Fibroblast of skin of abdomen (primary cell): ENCODE data around the gene SLC39A12.
A peak's percentile ranks its signal among the peaks of the same experiment; 100 is the strongest.

Source experiments
- DNase-seq: peaks from one replicate; pipeline ENCODE4 v3.0.0-alpha.2; 2013

The SLC39A12 gene

DNA sequence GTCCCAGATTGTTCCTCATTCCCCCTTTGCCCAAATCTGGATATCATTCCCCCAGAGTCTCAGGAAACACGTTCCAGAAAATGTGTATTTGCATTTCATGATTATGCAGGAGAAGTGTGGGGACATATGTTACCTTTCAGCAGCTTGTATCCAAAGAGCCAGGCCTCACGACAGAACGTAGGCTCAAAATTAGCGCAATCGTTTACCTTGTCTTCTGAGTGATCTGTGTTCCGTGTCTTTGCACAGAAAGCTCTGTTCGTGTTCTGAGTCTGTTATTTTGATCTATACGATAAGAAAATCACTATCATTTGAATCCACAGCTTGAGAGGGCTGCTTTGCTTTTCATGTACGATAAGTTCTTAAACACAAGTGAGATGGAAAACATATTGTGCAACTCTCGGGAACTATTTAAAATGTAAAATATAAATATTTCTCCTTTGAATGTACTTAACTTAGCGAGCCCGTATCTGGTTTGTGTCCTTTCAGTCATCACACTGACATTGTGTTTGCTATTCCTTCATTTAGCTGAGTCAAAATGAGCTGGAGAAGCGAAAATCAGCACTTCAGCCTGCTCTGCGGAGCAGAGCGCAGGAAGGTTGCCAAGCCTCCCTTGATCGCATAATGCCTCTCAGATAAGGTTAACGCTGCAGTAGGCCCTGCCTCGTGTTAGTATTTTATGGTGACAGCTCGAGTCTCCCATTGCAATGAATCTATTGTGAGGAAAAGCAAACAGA, 108.3 kb downstream of the SLC39A12 start:
- DNase-seq, result no peak

DNA sequence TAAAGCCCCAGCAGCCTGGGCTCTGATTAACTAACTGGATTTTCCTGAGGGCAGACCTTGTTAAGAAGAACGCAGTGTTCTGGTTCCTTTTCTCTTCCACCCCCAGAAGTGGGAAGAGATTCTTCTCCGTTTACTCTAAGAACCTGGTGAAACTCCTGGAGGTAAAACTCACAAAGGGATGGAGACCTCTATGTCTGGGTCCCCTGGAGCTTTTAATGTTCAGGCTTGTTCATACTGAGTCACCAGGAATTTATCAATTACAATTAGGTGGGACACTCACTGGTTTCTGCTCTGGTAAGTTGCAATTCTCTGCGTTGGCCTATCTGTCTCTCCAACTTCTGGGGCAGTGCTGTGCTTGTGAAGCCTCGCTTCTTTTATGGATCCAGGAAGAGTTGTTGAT, 115.2 kb downstream of the SLC39A12 start:
- peak; percentile 18 for DNase-seq

DNA sequence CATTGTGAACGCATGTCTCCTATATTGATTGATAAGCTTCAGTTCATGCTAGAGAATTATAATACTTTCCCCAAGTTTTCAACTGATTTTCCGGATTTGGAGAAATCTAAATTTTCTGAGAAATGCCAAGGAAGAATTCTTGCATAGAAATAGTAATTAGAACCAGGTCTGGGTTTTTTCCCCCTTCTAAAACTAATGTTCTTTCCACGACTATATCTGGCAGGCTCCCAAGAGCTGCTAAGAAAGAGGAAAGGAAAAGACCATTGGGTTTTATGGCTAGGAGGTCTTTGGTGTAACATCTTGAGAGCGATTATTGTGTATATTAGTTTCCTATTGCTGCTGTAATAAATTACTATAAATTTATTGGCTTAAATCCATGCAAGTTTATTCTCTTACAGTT, 116.7 kb downstream of the SLC39A12 start:
- no peak for DNase-seq

DNA sequence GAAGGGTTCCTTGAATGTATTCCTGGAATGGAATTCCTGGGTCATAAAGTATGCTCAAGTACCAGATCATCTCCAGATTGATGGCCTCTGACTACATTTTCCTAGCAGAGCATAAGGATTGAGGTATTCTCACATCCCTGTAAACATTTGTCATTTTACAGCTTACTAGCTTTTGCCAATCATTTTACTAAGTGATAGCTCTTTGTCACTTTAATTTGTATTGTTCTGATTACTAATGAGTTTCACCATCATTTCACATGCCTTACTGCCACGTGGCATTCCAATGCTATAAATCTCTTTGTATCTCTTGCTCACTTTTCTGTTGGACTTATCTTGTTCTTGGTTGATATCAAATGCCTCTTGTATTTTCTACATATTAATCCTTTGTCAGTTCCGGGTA, 119.9 kb downstream of the SLC39A12 start:
- DNase-seq, result peak; percentile 35

DNA sequence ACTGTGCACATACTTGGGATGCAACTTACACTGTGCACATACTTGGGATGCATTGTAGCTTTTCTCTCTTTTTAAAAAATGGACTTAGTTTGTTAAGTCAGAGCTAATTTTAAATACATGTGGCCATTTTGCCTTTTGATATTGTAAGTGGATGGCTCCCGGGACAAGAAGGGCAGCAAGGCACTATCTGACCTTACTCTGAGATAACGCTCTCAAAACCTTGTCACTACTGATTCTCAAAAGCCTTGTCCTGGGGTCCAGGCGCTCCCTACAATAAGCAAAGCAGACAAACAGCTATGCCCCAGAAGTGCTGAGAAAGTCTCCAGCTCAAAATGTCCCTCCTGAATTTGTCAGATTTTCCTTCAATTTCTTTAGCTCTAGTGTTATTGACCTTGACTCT, 121.6 kb downstream of the SLC39A12 start:
- DNase-seq, result no peak

DNA sequence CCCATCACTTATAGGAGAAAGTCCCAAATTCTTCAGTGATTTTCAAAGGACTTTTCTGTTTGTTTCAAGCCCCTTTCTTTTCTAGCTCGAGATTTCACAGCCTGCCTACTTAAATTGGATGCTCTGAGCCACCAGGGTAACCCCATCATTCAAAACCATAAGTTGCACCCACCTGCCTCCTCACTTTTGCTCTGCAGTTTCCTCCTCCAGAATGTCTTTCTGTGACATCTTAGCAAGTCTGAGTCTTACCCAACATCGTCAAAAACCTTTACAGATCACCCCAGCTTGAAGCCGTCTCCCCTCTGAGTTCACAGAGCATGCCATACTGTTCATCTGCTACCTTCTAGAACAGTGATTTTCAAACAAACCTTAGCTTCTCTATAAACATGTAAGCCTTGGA, 124.2 kb downstream of the SLC39A12 start:
- no peak for DNase-seq

DNA sequence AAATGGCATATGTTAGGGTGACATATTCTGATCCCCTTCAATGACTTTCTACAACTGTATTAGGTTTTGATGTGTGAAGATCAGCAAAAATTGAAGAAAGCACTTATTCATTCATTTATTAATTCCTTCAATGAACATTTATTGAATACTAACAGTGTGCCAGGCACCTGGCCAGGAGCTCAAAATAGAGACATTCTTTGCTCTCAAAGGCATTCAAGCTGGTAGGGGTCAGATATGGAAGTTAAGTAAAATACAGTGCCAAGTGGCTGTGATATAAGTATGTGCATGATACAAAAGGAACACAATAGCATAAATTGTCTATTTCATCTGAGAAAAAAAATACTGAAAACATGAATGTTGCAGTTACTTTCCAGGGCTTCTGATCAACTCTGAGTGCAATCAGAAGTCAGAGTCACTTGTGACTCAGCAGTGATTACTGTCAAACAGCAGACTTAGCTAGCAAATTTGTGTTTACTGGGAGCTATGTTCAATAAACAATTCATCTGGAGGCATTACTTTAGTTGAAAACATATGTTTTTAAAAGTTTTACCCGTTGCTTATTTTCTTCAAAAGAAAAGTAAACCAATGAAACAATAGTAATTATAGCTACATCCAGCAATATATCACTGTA, 128.1 kb downstream of the SLC39A12 start:
- DNase-seq, result no peak

DNA sequence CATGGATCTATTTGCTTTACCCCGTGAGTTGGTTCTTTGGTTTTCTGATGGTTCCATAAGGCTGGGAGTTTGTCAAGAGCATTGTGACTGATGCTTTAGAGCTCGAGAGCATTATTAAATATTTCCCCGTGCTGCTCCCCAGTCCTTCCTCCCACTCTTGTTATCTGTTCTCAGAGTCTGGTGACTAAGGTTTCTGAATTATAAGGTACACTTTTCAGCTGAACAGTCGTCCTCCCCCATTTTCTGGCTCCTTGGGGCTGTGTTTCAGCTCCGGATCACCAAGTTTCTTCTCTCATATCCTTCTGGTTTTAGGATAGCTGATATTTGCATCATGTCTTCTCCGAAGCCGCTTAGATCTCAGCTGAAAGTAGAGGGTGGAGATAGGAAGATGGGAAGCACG, 130.7 kb downstream of the SLC39A12 start:
- DNase-seq, result no peak

- DNase-seq, result no peak
Measured at GRCh38 chr10:18085855-18086254, 134.1 kb downstream of the SLC39A12 start.

GRCh38 chr10:18086746-18087145, 135.0 kb downstream of the SLC39A12 start:
- no peak for DNase-seq

- DNase-seq, result no peak
Measured at GRCh38 chr10:18087355-18087754, 135.6 kb downstream of the SLC39A12 start.
